AG04450 (cell line): ENCODE results near the gene DEFB124. TPM values are rescaled to one million over a fixed set of nuclear protein-coding genes. Genes with fewer than 3 reads are reported as not detected.
"Not testable (repeated sequence)": the region's sequence is repeated elsewhere in the genome, so short reads cannot be mapped to it uniquely, and the experiment has no call there.

Experiments
- CTCF ChIA-PET: fragments of 300-600, 350-600 bp; formaldehyde crosslinking; extraction: SDS; loops from one replicate; lab custom pipeline; 2022; ENCODE audit warnings: antibody characterized with exemption, inconsistent platforms; lab: Charles Lee
- POLR2A ChIA-PET: fragments of 350-600 bp; formaldehyde crosslinking; extraction: SDS; loops from one replicate; lab custom pipeline; 2021; ENCODE audit warnings: antibody characterized with exemption, inconsistent platforms; lab: Yijun Ruan, JAX
- DNase-seq: peaks from one replicate; pipeline ENCODE4 v3.0.0-alpha.2; 2011; ENCODE audit warnings: low read depth, low spot score
- H3K27ac ChIP-seq: one replicate; pipeline ENCODE4 v1.5.1; 2012; ENCODE audit warnings: low read depth, low read length, control low read depth
- H3K27me3 ChIP-seq: one replicate; pipeline ENCODE4 v1.6.0; 2012; ENCODE audit warnings: low read length; ENCODE audit not compliant: control insufficient read depth, insufficient read depth
- H3K4me3 ChIP-seq: 2 replicates; pipeline ENCODE4 v1.5.1; 2011; ENCODE audit warnings: mild to moderate bottlenecking, low read depth, low read length, control low read depth
- H3K9me3 ChIP-seq: 2 replicates; pipeline ENCODE4 v1.5.1; 2012; ENCODE audit warnings: low read length; ENCODE audit not compliant: control insufficient read depth, insufficient read depth
- polyA plus RNA-seq: library from polyadenylated mRNA; depleted of rRNA; stranded (reverse); fragments of >200 nt; gene quantifications from 2 replicates; pipeline ENCODE4 v1.2.3, GENCODE V29; 2011
- TF ChIP-seq, protein P1 (sequence below): IDR thresholded peaks from 2 replicates; pipeline ENCODE4 v1.5.1; 2011; ENCODE audit warnings: low read depth, low read length, control low read depth, inconsistent platforms

The DEFB124 gene
- polyA plus RNA-seq, 1 experiment, result not detected

- no peak for DNase-seq
- H3K27ac ChIP-seq, result no peak overlapping the region
- TF ChIP-seq, protein P1, sequence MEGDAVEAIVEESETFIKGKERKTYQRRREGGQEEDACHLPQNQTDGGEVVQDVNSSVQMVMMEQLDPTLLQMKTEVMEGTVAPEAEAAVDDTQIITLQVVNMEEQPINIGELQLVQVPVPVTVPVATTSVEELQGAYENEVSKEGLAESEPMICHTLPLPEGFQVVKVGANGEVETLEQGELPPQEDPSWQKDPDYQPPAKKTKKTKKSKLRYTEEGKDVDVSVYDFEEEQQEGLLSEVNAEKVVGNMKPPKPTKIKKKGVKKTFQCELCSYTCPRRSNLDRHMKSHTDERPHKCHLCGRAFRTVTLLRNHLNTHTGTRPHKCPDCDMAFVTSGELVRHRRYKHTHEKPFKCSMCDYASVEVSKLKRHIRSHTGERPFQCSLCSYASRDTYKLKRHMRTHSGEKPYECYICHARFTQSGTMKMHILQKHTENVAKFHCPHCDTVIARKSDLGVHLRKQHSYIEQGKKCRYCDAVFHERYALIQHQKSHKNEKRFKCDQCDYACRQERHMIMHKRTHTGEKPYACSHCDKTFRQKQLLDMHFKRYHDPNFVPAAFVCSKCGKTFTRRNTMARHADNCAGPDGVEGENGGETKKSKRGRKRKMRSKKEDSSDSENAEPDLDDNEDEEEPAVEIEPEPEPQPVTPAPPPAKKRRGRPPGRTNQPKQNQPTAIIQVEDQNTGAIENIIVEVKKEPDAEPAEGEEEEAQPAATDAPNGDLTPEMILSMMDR, result no peak
- H3K4me3 ChIP-seq, result no peak overlapping the region
- CTCF ChIA-PET, result interaction anchor here (2.9 kb wide), 1 partner anchor 10 kb away, joined by 14 read pairs; no protein-coding TSS in a partner anchor
- POLR2A ChIA-PET, result interaction anchor here (0.6 kb wide), 1 partner anchor 73 kb away, joined by 3 read pairs; no protein-coding TSS in a partner anchor
- H3K27me3 ChIP-seq, result no peaks in the 10 kb centered on the region
- H3K9me3 ChIP-seq, result no peaks in the 10 kb centered on the region
Observed at GRCh38 chr20:31449511-31450414, 25.2 kb downstream of the DEFB124 start.

DNA sequence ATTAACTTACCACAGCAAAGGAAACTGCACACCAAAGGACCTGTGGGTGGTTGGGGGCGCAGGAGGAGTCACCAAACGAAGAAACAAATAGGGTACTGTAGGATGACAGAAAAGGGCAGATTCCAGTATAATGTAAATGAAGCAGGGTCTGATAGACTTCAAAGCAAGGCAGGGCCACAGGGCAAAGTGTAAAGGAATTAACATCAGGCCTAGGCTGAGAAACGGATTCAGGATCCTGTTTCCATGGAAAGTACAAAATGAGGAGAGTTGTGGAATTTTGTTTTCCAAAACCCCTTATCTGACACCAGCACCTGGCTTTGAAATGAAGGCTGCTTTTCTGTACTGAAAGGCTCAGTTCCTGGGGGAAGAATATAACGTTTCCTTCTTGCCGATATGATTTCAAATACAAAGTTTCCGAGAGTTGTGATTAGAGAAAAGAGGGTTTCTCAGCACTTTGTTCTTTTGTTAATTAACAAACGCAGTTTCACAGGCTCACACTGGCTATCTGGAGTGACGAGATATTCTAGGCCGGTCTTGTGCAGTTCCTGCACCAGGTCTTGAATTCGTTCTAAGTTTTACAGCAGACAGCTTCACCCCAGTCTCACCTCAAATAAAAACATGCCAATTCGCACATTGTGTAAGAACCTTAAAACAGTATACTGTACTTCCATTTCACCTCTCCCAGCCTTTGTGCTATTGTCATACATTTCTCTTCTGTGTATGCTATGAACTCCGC is 28.7 kb downstream of the DEFB124 start:
- CTCF ChIA-PET, result no interaction called here
- Histone ChIP-seq H3K27ac (no peak overlapping the region), H3K4me3 (no peak overlapping the region), H3K27me3 (no peaks in the 10 kb centered on the region), H3K9me3 (no peaks in the 10 kb centered on the region)
- DNase-seq, result no peak
- POLR2A ChIA-PET, result no interaction called here
- TF ChIP-seq, protein P1, result no peak

DNA sequence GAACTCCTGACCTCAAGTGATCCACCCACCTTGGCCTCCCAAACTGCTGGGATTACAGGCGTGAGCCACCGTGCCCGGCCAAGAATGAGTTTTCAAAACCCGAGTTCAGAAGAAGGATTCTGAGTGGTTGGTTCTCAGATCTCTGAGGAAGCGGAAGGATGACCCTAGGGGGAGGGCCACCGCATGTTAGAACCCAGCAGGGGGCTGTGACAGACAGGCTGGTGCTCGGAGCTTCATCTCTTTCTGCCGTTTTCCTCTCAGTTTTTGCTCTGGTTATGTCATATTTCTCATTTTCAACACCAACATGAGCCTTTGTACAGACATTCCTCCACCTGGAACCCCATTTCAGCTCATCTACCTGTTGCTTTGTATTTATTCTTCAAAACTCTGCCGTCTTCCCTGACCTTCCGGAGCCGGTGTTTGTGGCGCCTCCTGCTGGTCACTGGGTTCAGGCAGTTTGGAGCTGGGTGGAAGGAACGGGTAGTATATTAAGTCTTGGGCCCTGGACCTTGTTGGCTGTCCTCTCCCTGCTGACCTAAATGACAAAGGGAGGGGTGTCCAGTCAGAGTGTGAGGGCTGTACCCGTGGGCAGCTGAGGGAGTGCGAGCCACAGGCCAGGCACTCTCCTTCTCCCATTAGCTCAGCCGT is 34.8 kb downstream of the DEFB124 start, which contains the start of gene DEFB123:
TSS of gene DEFB123 (plus strand) at position 621 of the 648 bp plus-strand sequence. CDS start 67 bp downstream, outside the sequence.
- ChIA-PET POLR2A (no interaction called here), CTCF (interaction anchor here (1.0 kb wide), 2 partner anchors 20 to 62 kb away, joined by 4 read pairs; no protein-coding TSS in a partner anchor)

DNA sequence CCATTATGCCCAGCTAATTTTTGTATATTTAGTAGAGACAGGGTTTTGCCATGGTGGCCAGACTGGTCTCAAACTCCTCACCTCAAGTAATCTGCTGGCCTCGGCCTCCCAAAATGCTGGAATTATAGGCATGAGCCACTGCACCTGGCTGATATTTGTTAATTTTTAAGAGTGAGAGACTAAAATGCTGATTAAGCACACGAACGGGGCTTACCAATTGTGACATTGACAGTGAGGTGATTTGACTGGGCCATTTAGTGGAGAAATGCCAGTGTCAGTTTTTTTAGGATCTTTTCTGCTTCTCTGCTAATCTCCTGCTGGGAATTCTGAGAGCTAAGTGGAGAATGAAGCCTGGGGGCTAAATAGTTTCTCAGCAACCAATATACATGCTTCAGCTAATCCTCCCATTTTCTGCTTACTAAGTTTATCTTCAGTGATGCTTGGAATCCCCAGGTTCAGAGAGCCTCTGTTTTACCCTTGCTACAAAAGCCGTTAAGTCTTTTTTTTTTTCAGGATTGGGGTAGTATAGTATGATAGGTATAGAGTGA is 44.3 kb downstream of the DEFB124 start:
- CTCF ChIA-PET, result interaction anchor here (0.8 kb wide), 1 partner anchor 30 kb away, joined by 3 read pairs; no protein-coding TSS in a partner anchor

More for the DNA sequence above, 34.8 kb downstream of the DEFB124 start, which contains the start of gene DEFB123:
- Histone ChIP-seq H3K27me3 (no peaks in the 10 kb centered on the region), H3K9me3 (no peaks in the 10 kb centered on the region), H3K27ac (no peak within 1 kb of the TSS), H3K4me3 (no peak within 1 kb of the TSS)
- DNase-seq, result no peak
- TF ChIP-seq, protein P1, result peak; percentile 7; the same call in 1 of the 2 replicates

DNA sequence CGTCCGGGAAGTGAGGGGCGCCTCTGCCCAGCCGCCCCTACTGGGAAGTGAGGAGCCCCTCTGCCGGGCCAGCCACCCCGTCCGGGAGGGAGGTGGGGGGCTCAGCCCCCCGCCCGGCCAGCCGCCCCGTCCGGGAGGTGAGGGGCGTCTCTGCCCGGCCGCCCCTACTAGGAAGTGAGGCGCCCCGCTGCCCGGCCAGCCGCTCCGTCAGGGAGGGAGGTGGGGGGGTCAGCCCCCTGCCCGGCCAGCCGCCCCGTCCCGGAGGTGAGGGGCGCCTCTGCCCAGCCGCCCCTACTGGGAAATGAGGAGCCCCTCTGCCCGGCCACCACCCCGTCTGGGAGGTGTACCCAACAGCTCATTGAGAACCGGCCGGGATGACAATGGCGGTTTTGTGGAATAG is 47.4 kb downstream of the DEFB124 start:
- DNase-seq, H3K27me3 ChIP-seq, CTCF ChIA-PET, POLR2A ChIA-PET, H3K9me3 ChIP-seq, H3K27ac ChIP-seq, H3K4me3 ChIP-seq: not testable (repeated sequence)

More for the DNA sequence above, 44.3 kb downstream of the DEFB124 start:
- no peak for DNase-seq
- TF ChIP-seq, protein P1, result no peak
- POLR2A ChIA-PET, result no interaction called here
- H3K4me3 ChIP-seq, result no peak overlapping the region
- no peaks in the 10 kb centered on the region for H3K9me3 ChIP-seq
- H3K27ac ChIP-seq, result no peak overlapping the region
- no peaks in the 10 kb centered on the region for H3K27me3 ChIP-seq

GRCh38 chr20:31426891-31427551 is 47.9 kb downstream of the DEFB124 start:
- CTCF ChIA-PET, H3K4me3 ChIP-seq, POLR2A ChIA-PET, H3K9me3 ChIP-seq, H3K27me3 ChIP-seq, H3K27ac ChIP-seq, DNase-seq: not testable (repeated sequence)
